ENCODE results near the gene DCP1B. TPM values are rescaled to one million over a fixed set of nuclear protein-coding genes. Genes with fewer than 3 reads are reported as not detected.

Gene DCP1B
- total and polyA plus RNA-seq, 4 donors = 3.5 to 5.5 (median 4.6) TPM

DNA sequence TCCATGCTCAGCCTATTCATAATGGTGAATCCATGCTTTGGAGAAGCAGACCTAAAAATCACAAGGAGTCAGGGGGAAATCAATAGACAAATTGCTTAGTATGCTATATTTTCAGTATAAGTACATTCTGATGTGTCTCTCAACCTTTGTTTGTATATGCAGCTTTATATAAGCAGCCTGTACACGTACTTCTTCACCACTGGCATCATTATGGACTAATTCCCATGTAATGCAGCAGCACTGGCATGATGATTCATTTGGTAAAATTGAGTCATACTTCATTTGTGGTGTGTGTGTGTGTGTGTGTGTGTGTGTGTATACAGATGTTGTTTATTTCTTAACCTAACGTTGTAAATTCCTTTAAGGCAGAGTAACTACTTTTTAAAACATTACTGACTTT, 10.9 kb downstream of the DCP1B start:
- WGBS = 31% methylated on average over 2 of the region's 2 CpGs
- no peak for DNase-seq (ENCODE audit: low spot score)

DNA sequence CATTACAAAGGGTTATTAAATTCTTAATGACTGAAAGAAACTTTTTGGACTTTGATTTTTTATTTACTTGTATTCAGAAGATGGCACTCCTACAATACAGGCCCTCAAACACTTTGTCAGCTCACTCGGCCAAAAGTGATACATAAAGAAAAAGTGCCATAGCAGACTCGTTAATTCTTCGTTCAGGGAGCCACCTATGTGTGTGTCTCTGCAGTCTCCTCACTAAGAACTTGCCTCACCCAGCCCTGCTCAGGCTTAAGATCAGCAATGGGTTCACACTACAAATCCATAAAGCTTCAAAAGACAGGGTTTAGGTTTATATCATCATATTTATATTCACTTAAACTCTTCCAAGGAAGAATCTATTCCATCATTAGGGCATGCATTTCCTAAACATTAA, 11.5 kb downstream of the DCP1B start:
- peak overlapping the region; percentile 43 to 97 for H3K27ac ChIP-seq (ENCODE audit: low read depth in 1 of 2, low read length in 2 of 2)
- TF ChIP-seq NR2F2 (IDR thresholded peaks at IDR 0.05) (no peak), GABPA (IDR thresholded peaks at IDR 0.05 in 1 of 2, conservative IDR thresholded peaks at IDR 0.05 in 1 of 2) (no peak), RXRA (IDR thresholded peaks at IDR 0.05) (no peak), TAF1 (conservative IDR thresholded peaks at IDR 0.05) (no peak), HNF4G (IDR thresholded peaks at IDR 0.05) (no peak), FOXA1 (IDR thresholded peaks at IDR 0.05) (no peak), HNF4A (conservative IDR thresholded peaks at IDR 0.05) (no peak), JUND (IDR thresholded peaks at IDR 0.05) (no peak), SP1 (IDR thresholded peaks at IDR 0.05) (no peak), FOXA2 (IDR thresholded peaks at IDR 0.05) (no peak)
- TF ChIP-seq, protein P1, sequence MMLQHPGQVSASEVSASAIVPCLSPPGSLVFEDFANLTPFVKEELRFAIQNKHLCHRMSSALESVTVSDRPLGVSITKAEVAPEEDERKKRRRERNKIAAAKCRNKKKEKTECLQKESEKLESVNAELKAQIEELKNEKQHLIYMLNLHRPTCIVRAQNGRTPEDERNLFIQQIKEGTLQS (IDR thresholded peaks at IDR 0.05) = no peak
- TF ChIP-seq, protein P2, sequence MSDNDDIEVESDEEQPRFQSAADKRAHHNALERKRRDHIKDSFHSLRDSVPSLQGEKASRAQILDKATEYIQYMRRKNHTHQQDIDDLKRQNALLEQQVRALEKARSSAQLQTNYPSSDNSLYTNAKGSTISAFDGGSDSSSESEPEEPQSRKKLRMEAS (IDR thresholded peaks at IDR 0.05) = no peak
- TF ChIP-seq, protein P3, sequence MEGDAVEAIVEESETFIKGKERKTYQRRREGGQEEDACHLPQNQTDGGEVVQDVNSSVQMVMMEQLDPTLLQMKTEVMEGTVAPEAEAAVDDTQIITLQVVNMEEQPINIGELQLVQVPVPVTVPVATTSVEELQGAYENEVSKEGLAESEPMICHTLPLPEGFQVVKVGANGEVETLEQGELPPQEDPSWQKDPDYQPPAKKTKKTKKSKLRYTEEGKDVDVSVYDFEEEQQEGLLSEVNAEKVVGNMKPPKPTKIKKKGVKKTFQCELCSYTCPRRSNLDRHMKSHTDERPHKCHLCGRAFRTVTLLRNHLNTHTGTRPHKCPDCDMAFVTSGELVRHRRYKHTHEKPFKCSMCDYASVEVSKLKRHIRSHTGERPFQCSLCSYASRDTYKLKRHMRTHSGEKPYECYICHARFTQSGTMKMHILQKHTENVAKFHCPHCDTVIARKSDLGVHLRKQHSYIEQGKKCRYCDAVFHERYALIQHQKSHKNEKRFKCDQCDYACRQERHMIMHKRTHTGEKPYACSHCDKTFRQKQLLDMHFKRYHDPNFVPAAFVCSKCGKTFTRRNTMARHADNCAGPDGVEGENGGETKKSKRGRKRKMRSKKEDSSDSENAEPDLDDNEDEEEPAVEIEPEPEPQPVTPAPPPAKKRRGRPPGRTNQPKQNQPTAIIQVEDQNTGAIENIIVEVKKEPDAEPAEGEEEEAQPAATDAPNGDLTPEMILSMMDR (IDR thresholded peaks at IDR 0.05; ENCODE audit: low read depth, low read length, missing input control) = no peak

More for the DNA sequence above, 10.9 kb downstream of the DCP1B start:
- H3K27ac ChIP-seq (ENCODE audit: low read depth in 1 of 2, low read length in 2 of 2) = peak overlapping the region; percentile 43 to 97
- H3K9ac ChIP-seq (ENCODE audit: low read depth in 1 of 2, low read length in 2 of 2) = no peak overlapping the region
- peaks cover 0 to 10% (median 6%) of the 10 kb centered on the region in 4 donors for H3K36me3 ChIP-seq (ENCODE audit: control insufficient read depth in 4 of 4, insufficient read depth in 3 of 4, low read depth in 1 of 4, low read length in 3 of 4)
- no peak overlapping the region for H3K4me3 ChIP-seq (ENCODE audit: low read depth in 1 of 3, low read length in 3 of 3)
- H3K4me1 ChIP-seq (ENCODE audit: control insufficient read depth in 4 of 4, insufficient read depth in 4 of 4, low read length in 3 of 4) = peaks cover 5 to 24% (median 15%) of the 10 kb centered on the region in 4 donors
- H3K9me3 ChIP-seq (ENCODE audit: control insufficient read depth in 4 of 4, low read length in 3 of 4) = no peaks in the 10 kb centered on the region
- TF ChIP-seq, protein P4, sequence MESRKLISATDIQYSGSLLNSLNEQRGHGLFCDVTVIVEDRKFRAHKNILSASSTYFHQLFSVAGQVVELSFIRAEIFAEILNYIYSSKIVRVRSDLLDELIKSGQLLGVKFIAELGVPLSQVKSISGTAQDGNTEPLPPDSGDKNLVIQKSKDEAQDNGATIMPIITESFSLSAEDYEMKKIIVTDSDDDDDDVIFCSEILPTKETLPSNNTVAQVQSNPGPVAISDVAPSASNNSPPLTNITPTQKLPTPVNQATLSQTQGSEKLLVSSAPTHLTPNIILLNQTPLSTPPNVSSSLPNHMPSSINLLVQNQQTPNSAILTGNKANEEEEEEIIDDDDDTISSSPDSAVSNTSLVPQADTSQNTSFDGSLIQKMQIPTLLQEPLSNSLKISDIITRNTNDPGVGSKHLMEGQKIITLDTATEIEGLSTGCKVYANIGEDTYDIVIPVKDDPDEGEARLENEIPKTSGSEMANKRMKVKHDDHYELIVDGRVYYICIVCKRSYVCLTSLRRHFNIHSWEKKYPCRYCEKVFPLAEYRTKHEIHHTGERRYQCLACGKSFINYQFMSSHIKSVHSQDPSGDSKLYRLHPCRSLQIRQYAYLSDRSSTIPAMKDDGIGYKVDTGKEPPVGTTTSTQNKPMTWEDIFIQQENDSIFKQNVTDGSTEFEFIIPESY (IDR thresholded peaks at IDR 0.05) = no peak
- no peak for TF ChIP-seq RAD21 (IDR thresholded peaks at IDR 0.05)
- TF ChIP-seq TAF1 (conservative IDR thresholded peaks at IDR 0.05) = no peak
- TF ChIP-seq FOXA1 (IDR thresholded peaks at IDR 0.05) = no peak
- no peak for TF ChIP-seq HNF4G (IDR thresholded peaks at IDR 0.05)
- TF ChIP-seq, protein P3 (IDR thresholded peaks at IDR 0.05; ENCODE audit: low read depth, low read length, missing input control) = no peak
- TF ChIP-seq RXRA (IDR thresholded peaks at IDR 0.05) = no peak
- TF ChIP-seq JUND (IDR thresholded peaks at IDR 0.05) = no peak
- TF ChIP-seq, protein P5, sequence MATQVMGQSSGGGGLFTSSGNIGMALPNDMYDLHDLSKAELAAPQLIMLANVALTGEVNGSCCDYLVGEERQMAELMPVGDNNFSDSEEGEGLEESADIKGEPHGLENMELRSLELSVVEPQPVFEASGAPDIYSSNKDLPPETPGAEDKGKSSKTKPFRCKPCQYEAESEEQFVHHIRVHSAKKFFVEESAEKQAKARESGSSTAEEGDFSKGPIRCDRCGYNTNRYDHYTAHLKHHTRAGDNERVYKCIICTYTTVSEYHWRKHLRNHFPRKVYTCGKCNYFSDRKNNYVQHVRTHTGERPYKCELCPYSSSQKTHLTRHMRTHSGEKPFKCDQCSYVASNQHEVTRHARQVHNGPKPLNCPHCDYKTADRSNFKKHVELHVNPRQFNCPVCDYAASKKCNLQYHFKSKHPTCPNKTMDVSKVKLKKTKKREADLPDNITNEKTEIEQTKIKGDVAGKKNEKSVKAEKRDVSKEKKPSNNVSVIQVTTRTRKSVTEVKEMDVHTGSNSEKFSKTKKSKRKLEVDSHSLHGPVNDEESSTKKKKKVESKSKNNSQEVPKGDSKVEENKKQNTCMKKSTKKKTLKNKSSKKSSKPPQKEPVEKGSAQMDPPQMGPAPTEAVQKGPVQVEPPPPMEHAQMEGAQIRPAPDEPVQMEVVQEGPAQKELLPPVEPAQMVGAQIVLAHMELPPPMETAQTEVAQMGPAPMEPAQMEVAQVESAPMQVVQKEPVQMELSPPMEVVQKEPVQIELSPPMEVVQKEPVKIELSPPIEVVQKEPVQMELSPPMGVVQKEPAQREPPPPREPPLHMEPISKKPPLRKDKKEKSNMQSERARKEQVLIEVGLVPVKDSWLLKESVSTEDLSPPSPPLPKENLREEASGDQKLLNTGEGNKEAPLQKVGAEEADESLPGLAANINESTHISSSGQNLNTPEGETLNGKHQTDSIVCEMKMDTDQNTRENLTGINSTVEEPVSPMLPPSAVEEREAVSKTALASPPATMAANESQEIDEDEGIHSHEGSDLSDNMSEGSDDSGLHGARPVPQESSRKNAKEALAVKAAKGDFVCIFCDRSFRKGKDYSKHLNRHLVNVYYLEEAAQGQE (IDR thresholded peaks at IDR 0.05) = no peak
- no peak for TF ChIP-seq NR2F2 (IDR thresholded peaks at IDR 0.05)
- no peak for TF ChIP-seq EGR1 (IDR thresholded peaks at IDR 0.05; ENCODE audit: low read depth in 2 of 2)
- TF ChIP-seq YY1 (IDR thresholded peaks at IDR 0.05) = no peak
- no peak for TF ChIP-seq SP1 (IDR thresholded peaks at IDR 0.05)
- TF ChIP-seq GABPA (IDR thresholded peaks at IDR 0.05 in 1 of 2, conservative IDR thresholded peaks at IDR 0.05 in 1 of 2) = no peak
- no peak for TF ChIP-seq FOXA2 (IDR thresholded peaks at IDR 0.05)
- TF ChIP-seq, protein P2 (IDR thresholded peaks at IDR 0.05) = no peak
- H3K27me3 ChIP-seq (ENCODE audit: control insufficient read depth in 4 of 4, insufficient read depth in 4 of 4, low read length in 3 of 4) = no peaks in the 10 kb centered on the region

More for the DNA sequence above, 11.5 kb downstream of the DCP1B start:
- Histone ChIP-seq H3K4me1 (ENCODE audit: control insufficient read depth in 4 of 4, insufficient read depth in 4 of 4, low read length in 3 of 4) (peaks cover 5 to 23% (median 15%) of the 10 kb centered on the region in 4 donors), H3K36me3 (ENCODE audit: control insufficient read depth in 4 of 4, insufficient read depth in 3 of 4, low read depth in 1 of 4, low read length in 3 of 4) (peaks cover 0 to 17% (median 6%) of the 10 kb centered on the region in 4 donors), H3K9ac (ENCODE audit: low read depth in 1 of 2, low read length in 2 of 2) (no peak overlapping the region), H3K4me3 (ENCODE audit: low read depth in 1 of 3, low read length in 3 of 3) (no peak overlapping the region), H3K9me3 (ENCODE audit: control insufficient read depth in 4 of 4, low read length in 3 of 4) (no peaks in the 10 kb centered on the region), H3K27me3 (ENCODE audit: control insufficient read depth in 4 of 4, insufficient read depth in 4 of 4, low read length in 3 of 4) (no peaks in the 10 kb centered on the region)
- no peak for DNase-seq (ENCODE audit: low spot score)
- 69% methylated on average over 3 of the region's 3 CpGs for WGBS
